Medulla oblongata (tissue), 1 donor: Measurements from ENCODE around the gene TSPAN16.
"Not testable (repeated sequence)": the region's sequence is repeated elsewhere in the genome, so short reads cannot be mapped to it uniquely, and the experiment has no call there.

Experiments
- DNase-seq: peaks from one replicate; pipeline ENCODE4 v3.0.0-alpha.2; 2015; ENCODE audit errors: extremely low spot score

Gene TSPAN16

GRCh38 chr19:11345122-11345803 lies 49.3 kb downstream of the TSPAN16 start:
- no peak for DNase-seq

- DNase-seq: peak; percentile 99
These were observed 50.4 kb downstream of the TSPAN16 start, which contains the start of the genes CCDC159 and TMEM205 for GRCh38 chr19:11346104-11346940. TSS of gene CCDC159 (plus strand) at chr19:11346519. CDS start at chr19:11346607, 88 bp downstream. TSS of gene TMEM205 (minus strand) at chr19:11346268. CDS start at chr19:11345619, 649 bp downstream.

DNA sequence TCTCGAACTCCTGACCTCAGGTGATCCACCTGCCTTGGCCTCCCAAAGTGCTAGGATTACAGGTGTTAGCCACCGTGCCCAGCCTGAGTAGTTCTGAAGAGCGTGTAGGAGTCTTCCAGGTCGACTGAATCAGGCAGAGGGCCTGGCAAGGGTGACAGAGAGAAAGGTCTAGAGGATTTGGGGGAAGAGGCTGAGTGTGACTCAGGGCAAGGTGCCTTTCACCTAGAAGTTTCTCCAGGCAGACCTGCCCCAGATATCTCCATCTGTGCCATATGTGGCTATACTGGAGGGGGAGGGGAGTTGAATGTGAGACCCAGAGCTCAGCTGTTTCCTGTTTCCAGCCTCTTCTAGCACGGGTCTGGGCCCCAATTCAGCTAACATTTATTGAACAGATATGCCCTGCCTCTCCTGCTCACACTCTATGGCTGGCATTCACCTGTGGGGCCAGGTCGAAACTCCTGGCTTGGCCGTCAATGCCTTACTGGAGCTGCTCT lies 51.6 kb downstream of the TSPAN16 start:
- DNase-seq: no peak

DNA sequence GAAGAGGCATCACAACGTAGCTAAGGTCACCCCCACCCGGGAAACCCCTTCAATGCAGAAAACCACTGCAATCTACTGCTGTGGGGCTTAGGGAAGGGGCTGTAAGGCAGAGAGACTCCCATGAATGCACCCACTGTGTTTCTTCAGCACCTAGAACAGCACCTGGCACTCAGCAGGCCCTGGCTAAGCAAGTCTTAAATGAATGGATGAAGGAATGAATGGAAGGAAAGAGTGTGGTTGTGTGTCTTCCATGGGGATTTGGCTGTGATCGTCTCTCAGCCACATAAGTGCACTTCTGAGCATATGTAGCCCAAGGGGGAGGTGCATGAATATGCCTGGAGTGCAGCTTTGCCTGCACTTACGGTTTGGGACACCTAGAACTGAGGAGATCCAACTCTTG lies 53.2 kb downstream of the TSPAN16 start:
- DNase-seq: no peak

- not testable (repeated sequence) for DNase-seq
These were observed 58.1 kb downstream of the TSPAN16 start for GRCh38 chr19:11354102-11354501.

- peak; percentile 91 for DNase-seq
These were observed 59.5 kb downstream of the TSPAN16 start, which contains the start of gene PLPPR2 for GRCh38 chr19:11355160-11356073. TSS of gene PLPPR2 (plus strand) at chr19:11355432. CDS start at chr19:11357674, 2,242 bp downstream.

GRCh38 chr19:11356074-11356397 lies 60.1 kb downstream of the TSPAN16 start:
- DNase-seq: no peak

DNA sequence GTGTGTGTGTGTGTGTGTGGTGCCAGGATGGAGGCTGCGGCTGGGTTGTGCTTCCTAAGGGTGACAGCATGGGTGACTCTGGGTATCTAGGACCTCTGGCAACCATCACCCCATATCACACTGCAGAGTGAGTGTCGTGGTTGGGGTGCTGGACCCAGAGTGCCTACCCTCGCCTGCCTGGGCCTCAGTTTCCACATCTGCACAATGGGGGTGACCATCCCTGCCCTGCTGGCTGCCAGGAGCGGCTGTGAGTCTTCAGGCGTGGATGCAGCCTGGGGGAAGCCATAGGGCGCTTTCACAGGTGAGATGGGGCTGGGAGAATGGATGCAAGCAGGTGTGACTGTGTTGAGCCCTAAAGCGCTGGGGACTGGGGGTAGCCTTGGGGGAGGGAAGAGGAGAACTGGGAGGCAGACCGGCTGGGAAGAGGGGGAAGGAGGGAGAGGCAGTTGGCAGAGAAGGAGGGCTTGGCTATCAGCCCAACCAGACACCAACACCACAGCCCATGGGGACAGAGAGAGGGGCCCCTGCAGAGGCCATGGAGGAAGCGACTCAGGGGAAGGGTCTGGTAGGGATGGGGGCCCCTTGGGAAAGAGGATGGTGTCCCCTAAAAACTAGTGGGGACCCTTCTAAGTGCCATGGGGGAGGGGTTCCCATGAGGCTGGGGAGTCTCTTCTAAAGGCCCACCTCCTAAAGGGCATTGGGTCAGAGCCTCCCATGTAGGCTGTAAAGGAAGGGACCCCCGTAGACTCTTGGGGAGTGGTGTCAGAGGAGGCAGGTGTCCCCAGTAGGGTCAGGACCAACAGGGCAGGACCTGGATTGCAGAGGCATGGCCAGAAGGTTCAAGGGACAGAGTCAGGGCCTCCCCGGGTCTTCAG lies 61.0 kb downstream of the TSPAN16 start:
- DNase-seq: no peak

DNA sequence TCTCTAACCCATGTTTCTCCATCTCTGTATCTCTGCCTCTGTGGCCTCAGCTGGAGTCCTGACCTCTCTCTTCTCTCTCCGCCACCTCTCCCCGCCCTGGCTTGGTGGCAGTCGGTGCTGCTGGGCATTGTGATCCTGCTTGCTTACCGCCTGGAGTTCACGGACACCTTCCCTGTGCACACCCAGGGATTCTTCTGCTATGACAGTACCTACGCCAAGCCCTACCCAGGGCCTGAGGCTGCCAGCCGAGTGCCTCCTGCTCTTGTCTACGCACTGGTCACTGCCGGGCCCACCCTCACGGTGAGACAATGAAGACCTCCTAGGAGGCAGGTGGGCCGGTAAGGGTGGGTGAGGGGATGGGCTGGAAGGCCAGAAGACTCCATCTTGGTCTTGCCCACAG lies 63.5 kb downstream of the TSPAN16 start:
- DNase-seq: no peak

- no peak for DNase-seq
These were observed 65.2 kb downstream of the TSPAN16 start for GRCh38 chr19:11361037-11361770.

DNA sequence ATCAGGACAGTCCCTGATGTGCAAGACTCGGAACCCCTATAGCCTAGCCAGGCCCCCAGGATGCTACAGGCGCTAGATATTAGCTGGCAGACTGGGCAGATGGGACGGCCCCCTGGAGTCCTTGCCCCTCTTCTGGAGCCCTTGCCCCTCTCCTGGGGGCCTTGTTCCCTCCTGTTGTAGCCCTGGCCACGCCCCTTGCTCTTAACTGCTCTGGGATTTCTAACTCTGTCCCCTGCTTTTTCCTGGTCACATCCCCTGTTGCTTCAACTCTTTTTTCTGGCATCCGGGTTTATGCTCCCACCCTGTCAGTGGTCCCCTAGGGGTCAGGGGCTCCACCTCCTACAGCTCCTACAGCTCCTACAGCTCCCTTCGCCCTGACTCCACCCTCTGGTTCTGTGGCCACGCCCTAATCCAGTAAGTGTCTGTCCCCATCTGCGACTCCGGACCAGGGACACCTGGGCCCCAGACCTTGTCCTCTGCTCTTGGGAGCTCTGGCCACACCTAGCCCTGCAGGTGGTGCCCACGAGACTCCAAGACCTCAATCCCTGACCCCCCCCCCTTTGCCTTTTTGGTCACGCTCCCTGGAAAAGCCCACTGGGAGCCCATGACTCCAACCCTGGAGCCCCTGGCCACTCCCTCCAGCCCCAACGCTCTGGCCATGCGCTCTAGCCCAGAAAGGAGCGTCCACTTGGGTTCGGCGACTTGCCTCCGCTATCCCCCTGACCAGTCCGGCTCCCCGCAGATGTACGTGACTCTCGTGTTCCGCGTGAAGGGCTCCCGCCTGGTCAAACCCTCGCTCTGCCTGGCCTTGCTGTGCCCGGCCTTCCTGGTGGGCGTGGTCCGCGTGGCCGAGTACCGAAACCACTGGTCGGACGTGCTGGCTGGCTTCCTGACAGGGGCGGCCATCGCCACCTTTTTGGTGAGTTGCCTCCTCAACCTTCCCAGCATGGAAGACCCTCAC lies 66.1 kb downstream of the TSPAN16 start:
- no peak for DNase-seq

- DNase-seq: no peak
These were observed 67.9 kb downstream of the TSPAN16 start for GRCh38 chr19:11363881-11364280.

DNA sequence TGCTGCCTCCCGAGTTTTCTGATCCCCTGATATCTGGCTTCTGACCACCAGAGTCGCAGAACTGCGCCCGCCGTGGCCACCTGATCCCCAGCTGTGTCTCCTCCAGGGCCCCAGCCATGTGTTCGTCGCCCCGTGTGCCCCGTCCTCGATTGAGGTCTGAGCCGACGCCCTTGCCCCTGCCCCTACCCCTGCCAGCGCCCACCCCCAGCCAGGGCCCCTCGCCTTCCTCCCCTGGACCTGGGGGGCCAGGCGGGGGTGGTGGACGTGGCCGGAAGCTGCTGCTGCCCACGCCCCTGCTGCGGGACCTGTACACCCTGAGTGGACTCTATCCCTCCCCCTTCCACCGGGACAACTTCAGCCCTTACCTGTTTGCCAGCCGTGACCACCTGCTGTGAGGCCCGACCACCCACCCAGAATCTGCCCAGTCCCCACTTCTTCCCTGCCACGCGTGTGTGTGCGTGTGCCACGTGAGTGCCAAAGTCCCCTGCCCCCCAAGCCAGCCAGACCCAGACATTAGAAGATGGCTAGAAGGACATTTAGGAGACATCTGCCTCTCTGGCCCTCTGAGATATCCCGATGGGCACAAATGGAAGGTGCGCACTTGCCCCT lies 68.4 kb downstream of the TSPAN16 start:
- no peak for DNase-seq

DNA sequence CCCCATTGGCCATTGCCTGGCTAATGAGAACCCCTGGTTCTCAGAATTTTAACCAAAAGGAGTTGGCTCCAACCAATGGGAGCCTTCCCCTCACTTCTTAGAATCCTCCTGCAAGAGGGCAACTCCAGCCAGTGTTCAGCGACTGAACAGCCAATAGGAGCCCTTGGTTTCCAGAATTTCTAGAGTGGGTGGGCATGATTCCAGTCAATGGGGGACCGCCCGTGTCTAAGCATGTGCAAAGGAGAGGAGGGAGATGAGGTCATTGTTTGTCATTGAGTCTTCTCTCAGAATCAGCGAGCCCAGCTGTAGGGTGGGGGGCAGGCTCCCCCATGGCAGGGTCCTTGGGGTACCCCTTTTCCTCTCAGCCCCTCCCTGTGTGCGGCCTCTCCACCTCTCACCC lies 69.0 kb downstream of the TSPAN16 start:
- no peak for DNase-seq
